ENCODE data around the gene VPS18.
A peak's percentile ranks its signal among the peaks of the same experiment; 100 is the strongest.

The VPS18 gene

GRCh38 chr15:40869686-40870085 lies 24.6 kb upstream of the VPS18 start:
- DNase-seq (ENCODE audit: low read depth in 2 of 2) = no peak

GRCh38 chr15:40870716-40871115 lies 23.5 kb upstream of the VPS18 start:
- DNase-seq (ENCODE audit: low read depth in 2 of 2) = no peak

- no peak for DNase-seq (ENCODE audit: low read depth in 2 of 2)
Observed at GRCh38 chr15:40871749-40872617, 22.3 kb upstream of the VPS18 start.

GRCh38 chr15:40872791-40873693 lies 21.2 kb upstream of the VPS18 start:
- no peak for DNase-seq (ENCODE audit: low read depth in 2 of 2)

- peak in 1 of 2 experiments; percentile 51 for DNase-seq (ENCODE audit: low read depth in 2 of 2)
Observed at GRCh38 chr15:40873694-40874561, 20.3 kb upstream of the VPS18 start, which contains the start of gene RHOV. Gene RHOV (minus strand): TSS chr15:40874234. CDS start chr15:40874139, 95 bp downstream.

- no peak for DNase-seq (ENCODE audit: low read depth in 2 of 2)
Observed at GRCh38 chr15:40875991-40876730, 18.1 kb upstream of the VPS18 start.

- DNase-seq (ENCODE audit: low read depth in 2 of 2) = no peak
Observed at GRCh38 chr15:40877694-40878093, 16.6 kb upstream of the VPS18 start.

- DNase-seq (ENCODE audit: low read depth in 2 of 2) = no peak
Observed at GRCh38 chr15:40878785-40879184, 15.5 kb upstream of the VPS18 start.

GRCh38 chr15:40879609-40880008 lies 14.6 kb upstream of the VPS18 start:
- no peak for DNase-seq (ENCODE audit: low read depth in 2 of 2)

GRCh38 chr15:40881351-40881750 lies 12.9 kb upstream of the VPS18 start:
- DNase-seq (ENCODE audit: low read depth in 2 of 2) = no peak

- no peak for DNase-seq (ENCODE audit: low read depth in 2 of 2)
Observed at GRCh38 chr15:40886586-40886985, 7.7 kb upstream of the VPS18 start.

GRCh38 chr15:40889112-40889511 lies 5.1 kb upstream of the VPS18 start:
- DNase-seq (ENCODE audit: low read depth in 2 of 2) = no peak

GRCh38 chr15:40891138-40891537 lies 3.1 kb upstream of the VPS18 start:
- DNase-seq (ENCODE audit: low read depth in 2 of 2) = no peak

GRCh38 chr15:40891810-40892446 lies 2.3 kb upstream of the VPS18 start:
- DNase-seq (ENCODE audit: low read depth in 2 of 2) = no peak

GRCh38 chr15:40892447-40893012 lies 1.7 kb upstream of the VPS18 start:
- no peak for DNase-seq (ENCODE audit: low read depth in 2 of 2)

GRCh38 chr15:40893019-40893670 lies 1.1 kb upstream of the VPS18 start:
- no peak for DNase-seq (ENCODE audit: low read depth in 2 of 2)

GRCh38 chr15:40894681-40895448 lies 615 bp downstream of the VPS18 start:
- DNase-seq (ENCODE audit: low read depth in 2 of 2) = peak in 1 of 2 experiments; percentile 46

GRCh38 chr15:40899536-40900207 lies 5.4 kb downstream of the VPS18 start:
- no peak for DNase-seq (ENCODE audit: low read depth in 2 of 2)
